HG03558 (cell line): Measurements from ENCODE around the gene AGO1.

Experiments
- ATAC-seq: cut with Tn5 transposase; IDR thresholded peaks from one replicate; pipeline ENCODE4 v1.9.1; 2021; ENCODE audit warnings: moderate number of reproducible peaks; ENCODE audit not compliant: unreplicated experiment; ENCODE audit errors: extremely low read depth

AGO1 gene

DNA sequence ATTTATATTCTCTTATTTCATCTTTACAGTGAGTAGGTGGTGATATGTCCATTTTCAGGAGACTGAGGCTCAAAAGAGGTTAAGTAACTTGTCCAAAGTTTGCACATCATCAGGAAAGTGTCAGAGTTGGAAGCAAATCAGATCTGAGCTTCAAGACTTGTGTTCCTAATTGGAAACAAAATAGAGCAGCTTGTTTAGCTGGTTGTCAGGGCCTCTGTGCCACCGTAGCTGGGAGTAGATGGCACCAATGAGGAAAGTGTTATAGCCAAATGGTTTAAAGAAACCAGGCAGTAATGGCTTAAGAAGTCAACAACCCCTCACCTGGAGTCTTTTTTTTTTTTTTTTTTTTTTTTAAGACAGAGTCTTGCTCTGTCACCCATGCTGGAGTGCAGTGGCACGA, 19.7 kb downstream of the AGO1 start:
- ATAC-seq, result no peak

GRCh38 chr1:35914717-35915116, 31.7 kb downstream of the AGO1 start:
- no peak for ATAC-seq

DNA sequence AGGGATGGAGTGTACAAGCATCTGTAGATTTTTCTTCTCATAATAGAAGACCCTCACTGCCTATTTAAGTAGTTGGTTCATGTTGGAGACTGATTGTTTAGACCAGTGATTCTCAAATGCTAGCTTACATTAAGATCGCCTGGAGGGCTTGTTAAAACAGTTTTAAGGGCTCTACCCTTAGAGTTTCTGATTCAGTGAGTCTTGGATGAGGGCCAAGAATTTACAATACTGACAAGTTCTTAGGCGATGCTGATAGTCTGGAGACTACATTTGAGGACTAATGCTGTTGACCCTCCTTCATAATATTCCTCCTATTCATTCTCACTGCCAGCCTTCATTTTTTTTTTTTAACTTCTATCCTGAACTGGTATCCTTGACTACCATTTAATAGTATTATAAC, 32.7 kb downstream of the AGO1 start:
- ATAC-seq, result no peak

DNA sequence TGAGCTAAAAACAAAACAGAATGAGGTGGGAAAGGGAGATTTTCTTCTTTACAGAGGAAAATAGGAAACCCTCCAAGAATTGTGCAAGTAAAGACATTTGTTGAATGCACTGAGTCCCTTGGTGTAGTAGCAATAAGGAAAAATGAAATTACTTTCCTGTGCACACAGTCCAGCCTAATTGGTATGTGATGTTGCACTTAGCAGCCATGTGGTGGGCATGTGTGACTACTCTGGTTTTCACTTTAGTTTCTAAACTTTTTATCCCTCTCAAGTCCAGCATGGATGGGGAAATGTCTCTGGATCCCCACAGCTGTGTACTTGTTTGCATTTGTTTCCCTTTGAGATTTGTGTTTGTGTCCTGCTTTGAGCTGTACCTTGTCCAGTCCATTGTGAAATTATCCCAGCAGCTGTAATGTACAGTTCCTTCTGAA, 40.8 kb downstream of the AGO1 start:
- no peak for ATAC-seq

DNA sequence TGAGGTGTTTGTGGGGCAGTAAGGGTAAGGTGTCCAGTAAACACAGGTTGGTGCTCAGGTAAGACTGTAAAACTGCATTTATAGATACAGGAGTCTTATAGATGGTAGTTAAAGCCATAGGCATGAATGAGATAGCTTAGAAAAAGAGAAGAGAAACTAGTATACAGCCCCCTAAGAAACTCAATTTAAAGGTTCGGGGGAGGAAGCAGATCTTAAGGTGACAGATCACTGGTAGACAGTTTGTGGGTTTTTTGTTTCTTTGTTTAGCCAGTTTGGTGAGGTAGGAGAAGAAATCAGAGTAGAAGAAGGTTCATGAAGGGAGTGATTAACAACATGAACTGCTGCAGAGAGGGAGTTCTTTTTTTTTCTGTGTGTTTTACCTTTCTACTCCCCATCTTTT, 41.8 kb downstream of the AGO1 start:
- no peak for ATAC-seq

DNA sequence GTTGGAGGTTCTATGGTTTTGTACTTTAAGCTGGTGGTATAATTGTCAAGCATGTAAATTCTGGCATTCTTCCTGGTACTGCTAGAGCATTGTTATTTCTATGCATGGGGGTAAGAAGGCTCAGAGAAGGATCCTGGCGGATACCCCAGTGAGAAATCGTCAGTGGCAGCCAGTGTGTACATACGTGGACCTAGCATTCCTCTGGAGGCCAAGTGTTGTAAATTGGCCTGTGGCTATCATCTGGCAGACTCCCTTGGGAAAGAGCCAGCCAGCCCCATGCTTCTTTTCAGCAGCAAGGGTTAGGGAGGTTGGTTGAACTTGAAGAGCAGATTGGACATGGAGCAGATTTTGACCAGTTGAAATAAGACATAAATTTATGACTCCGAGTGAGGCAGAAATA, 42.7 kb downstream of the AGO1 start:
- no peak for ATAC-seq

DNA sequence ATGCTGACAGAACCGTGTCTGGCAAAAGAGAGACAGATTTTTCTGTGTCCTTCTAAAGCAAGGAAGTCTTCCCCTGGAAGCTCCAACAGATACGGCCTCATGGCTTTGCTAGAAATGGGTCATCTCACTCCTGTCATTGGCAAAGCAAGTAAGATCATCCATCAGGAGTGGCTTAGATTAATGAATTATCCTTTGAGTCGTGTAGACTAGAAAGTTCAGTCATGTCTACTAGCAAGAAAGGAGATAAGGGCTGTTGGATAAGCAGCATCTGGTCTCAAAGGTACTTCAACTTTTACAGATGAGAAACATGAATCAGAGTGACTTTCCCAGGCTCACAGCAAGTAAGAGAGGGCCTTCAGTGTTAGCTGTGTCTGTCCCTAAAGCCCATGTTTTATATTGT, 44.5 kb downstream of the AGO1 start:
- no peak for ATAC-seq

DNA sequence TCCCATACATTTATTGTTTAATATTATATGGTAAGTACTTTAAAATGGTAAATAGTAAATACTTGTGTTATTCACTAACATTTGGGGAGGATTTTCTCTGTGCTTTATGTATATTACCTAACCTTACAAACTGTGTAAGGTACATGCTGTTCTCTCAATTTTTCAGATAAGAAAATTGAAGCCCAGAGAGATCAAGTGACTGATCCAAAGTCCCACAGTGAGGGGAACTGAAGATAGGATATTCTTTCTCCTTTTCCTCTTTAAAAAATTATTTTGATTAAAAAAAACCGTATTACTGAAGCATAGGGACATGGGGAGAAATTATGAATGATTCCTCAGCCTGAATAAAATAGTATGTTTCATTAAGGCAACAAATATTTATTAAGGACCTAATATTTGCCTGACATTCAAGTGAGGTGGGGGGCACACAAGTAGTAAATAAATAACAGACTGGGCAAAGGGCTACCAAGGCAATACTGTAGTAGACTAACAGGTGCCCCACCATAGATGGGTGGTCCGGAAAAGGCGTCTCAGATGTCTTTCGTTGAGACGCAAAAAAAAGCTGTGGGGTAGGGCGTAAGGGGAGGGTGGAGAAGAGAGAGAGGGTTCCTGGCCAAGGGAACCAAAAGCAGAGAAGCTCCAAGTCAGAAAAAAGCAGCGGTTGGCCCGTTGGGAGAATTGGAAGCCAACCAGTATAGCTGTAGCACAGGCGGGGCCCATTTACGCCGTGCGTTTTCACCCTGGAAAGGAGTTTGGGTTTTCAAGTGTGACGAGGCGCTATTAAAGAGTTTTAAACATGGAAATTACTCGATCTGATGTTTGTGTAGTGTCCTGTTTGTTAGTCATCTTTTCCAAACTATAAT, 47.0 kb downstream of the AGO1 start:
- ATAC-seq, result no peak

DNA sequence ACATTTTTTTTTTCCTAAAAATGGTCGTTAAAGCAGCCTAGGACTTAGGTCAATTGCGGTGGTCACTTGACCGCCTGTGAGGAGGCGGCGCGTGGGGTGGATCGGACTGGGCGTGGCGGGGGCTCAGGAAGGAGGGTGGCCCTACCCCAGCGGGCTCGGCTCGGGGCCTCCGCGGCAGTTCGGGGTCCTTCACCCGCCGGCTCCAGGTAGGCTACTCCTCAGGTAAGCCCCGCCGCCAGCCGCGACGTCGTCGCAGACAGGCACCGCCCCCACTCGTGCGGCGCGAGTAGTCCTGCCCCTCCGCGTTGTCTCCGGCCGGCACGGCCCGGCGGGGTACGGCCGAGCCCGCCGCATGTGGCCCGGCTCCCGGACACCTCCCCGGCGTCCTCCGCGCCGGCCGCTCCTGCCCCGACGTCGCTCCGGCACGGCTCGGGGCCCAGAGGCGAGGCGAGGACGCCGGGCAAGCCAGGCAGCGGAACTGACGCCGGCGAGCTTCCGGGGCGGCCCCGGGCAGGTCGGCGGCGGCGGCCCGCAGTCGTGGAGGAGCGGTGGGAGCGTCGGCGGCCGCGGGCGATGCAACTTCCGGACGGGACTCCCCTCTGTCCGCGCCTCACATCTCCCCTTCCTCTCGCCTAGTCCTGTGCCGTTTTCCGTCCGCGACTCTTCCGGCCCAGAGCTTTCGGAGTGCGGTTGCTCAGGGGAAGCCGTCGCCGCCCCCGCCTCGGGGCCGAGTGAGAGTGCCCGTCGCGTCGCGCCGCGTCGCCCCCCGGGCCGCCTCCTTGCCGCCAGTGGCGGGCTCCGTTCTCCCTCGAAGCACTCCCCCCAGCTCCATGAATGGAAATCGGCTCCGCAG, 47.8 kb downstream of the AGO1 start, which contains the start of gene AGO3:
Gene AGO3, plus strand, starts transcription at position 513 of the 853 bp plus-strand sequence. Its CDS starts 322 bp downstream, at position 835.
- peak; percentile 41 for ATAC-seq

GRCh38 chr1:35931446-35932157, 48.6 kb downstream of the AGO1 start:
- ATAC-seq, result no peak

DNA sequence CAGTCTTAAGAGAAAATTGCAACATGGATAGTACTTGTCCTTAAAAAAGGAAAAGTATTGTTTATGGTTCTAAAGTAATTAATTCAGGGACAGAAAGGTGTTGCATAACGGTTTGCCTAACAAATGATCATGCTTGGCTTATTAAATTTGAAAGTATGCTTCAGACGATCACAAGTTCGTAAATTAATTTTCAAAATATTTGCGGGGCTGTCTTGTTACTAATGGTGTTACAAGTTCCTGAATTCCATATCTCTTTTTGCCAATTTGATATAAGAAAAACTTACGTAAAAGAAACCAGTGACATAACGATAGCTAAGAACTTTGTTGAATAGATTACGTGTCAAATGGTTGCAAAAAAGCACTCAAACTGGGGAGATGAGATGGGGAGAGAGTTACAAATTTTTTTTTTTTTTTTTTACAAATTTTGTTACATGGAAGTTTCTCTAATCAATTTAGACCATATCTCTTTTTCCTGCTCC, 49.2 kb downstream of the AGO1 start:
- ATAC-seq, result no peak

DNA sequence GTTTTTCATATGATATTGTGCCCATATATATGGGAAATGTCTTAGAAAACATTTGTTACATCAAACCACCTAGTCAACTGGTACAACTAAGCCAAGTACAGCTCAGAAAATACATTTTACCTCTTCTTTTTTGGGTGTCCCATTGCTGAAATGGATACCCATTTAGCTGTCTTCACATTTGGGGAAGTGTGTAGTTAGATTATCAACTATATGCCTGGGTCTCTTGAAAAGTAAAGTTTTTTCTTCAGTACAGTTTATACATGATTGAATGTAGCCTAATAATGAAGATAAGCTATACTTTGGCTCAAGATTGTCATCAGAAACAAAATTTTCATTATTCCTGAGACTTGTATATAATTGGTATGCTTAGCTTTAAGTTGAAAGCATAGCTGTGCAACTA, 49.9 kb downstream of the AGO1 start:
- ATAC-seq, result no peak

- ATAC-seq, result no peak
Observed at GRCh38 chr1:35935442-35936388, 52.7 kb downstream of the AGO1 start.

DNA sequence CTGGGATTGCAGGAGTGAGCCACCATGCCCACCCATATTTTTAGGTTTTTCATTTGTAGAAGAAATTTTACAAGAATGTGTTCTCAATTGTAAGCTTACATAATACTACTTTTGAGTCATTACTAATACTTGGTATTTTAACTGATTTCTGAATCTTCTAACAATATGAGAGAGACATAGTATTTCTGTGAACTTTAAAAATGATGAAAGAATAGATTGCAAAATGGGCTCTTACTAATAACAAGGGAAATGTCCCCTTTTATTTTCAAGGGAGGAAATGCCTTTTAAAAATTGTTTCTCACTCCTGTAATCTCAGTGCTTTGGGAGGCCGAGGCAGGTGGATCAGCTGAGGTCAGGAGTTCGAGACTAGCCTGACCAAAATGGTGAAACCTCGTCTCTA, 53.8 kb downstream of the AGO1 start:
- ATAC-seq, result no peak

GRCh38 chr1:35939484-35939883, 56.5 kb downstream of the AGO1 start:
- no peak for ATAC-seq

- ATAC-seq, result no peak
Observed at GRCh38 chr1:35945327-35945726, 62.3 kb downstream of the AGO1 start.

DNA sequence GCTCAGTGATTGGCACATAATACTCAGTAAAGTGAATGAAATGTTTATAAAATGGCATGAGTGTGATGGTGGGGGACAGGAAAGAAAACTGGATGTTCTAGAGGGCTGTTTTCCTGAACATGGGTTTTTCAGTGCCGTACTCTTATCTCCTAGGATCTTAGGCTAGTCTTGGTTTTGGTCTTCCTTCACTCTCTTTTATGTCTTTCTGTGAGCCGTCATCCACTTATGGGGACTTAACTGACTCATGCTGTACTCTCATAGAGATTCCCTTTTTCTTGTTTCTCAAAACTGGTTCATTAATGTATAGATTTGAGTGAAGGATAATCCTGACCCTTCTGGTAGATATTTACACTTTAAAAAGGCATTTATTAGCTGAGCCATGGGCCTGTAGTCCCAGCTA, 64.5 kb downstream of the AGO1 start:
- no peak for ATAC-seq

- ATAC-seq, result no peak
Observed at GRCh38 chr1:35958558-35958957, 75.5 kb downstream of the AGO1 start.

DNA sequence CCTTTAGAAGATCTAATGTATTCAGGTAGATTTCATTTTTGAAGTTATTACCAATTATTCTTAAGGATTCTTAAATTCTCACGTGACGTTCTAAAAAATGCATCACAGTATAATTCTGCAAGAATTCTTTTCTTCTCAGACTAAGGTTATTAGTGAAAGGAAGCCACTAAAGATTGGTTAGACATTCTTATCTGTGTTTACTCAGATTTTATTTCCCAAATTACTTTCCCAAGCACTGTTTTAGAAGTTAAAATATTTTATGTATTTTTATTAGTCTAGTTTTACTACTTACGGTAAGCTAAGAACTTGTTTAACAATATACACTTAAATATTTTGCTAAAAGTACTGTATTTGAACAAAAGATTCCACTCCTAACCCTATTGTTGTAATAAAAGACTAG, 76.3 kb downstream of the AGO1 start:
- no peak for ATAC-seq
